ENCODE measurements around the gene MSRB2. TPM values are rescaled to one million over a fixed set of nuclear protein-coding genes. Genes with fewer than 3 reads are reported as not detected.
"Not testable (repeated sequence)": the region's sequence is repeated elsewhere in the genome, so short reads cannot be mapped to it uniquely, and the experiment has no call there.

The MSRB2 gene
- total RNA-seq, 4 donors from 2014 or later = 9.1 to 17.6 (median 13.8) TPM

DNA sequence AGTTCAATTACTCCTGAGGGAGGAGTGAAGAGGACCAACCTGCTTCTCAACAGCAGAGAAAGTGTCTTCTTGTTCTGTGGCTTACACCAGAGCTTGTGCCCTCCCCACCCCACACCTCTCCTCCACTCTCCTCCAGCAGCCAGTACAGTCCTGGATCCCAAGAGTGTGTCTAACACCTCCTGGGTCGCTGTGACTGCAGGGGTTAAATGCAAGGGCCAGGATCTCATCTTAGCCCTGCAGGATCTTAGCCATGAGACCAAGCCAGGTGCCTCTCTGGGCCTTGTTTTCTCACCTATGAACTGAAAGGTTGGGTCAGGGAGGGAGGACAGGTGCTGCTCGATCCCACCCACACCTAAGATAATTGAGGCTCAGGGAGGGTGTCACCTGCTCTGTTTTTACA, 34.5 kb upstream of the MSRB2 start:
- no peak for DNase-seq
- TF ChIP-seq, protein P1, sequence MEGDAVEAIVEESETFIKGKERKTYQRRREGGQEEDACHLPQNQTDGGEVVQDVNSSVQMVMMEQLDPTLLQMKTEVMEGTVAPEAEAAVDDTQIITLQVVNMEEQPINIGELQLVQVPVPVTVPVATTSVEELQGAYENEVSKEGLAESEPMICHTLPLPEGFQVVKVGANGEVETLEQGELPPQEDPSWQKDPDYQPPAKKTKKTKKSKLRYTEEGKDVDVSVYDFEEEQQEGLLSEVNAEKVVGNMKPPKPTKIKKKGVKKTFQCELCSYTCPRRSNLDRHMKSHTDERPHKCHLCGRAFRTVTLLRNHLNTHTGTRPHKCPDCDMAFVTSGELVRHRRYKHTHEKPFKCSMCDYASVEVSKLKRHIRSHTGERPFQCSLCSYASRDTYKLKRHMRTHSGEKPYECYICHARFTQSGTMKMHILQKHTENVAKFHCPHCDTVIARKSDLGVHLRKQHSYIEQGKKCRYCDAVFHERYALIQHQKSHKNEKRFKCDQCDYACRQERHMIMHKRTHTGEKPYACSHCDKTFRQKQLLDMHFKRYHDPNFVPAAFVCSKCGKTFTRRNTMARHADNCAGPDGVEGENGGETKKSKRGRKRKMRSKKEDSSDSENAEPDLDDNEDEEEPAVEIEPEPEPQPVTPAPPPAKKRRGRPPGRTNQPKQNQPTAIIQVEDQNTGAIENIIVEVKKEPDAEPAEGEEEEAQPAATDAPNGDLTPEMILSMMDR (IDR thresholded peaks at IDR 0.05) = no peak
- TF ChIP-seq POLR2A (IDR thresholded peaks at IDR 0.05) = no peak
- H3K27ac ChIP-seq = no peak overlapping the region

DNA sequence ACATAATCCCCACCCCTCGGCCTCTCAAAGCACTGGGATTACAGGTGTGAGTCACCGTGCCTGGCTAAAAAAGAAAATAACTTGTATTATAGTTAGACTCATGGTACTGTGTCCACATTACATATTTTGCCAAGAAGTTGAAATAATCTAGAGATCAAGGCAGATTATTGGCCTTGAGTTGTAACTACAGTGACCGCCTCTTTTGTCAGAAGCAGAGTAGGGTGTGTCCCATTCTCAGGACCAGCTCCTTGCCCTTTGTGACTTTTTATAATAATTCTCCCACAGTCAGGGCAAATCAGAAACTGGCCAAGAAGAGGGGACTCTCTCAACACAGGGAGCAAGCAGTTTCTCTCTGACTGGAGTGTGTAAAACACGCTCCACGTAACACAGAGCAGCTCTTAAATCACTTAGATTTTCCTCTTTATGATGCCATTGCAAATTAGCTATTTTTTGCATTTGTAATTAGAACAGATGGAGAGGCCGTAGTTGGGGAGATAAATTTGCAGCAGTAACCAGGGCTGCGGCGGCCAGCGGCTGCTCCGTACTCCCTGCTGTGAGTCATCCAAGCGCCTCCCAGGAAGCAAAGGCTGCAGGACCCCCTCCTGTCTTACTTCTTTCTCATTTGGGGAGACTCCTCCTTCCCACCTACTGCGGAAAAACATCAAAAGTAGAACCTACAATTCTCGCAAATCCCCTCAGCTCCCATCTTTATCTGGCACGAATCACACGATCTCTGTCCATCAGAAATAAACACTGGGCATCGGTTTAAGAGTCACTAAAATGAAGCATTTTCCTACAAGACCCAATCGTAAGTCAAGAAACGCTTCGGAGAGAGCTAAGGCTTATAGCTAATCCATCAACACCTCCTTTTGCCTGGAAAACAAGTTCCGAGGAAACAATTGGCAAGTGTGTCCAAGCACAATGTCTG, 32.1 kb upstream of the MSRB2 start:
- TF ChIP-seq POLR2A (IDR thresholded peaks at IDR 0.05) = no peak
- TF ChIP-seq, protein P1 (IDR thresholded peaks at IDR 0.05) = no peak
- Histone ChIP-seq H3K36me3 (no peaks in the 10 kb centered on the region), H3K4me1 (peaks cover 0 to 14% (median 0%) of the 10 kb centered on the region in 4 donors), H3K4me3 (no peak overlapping the region), H3K27ac (no peak overlapping the region), H3K27me3 (no peaks in the 10 kb centered on the region), H3K9me3 (no peaks in the 10 kb centered on the region)
- no peak for DNase-seq

More for the DNA sequence above, 34.5 kb upstream of the MSRB2 start:
- H3K9me3 ChIP-seq = no peaks in the 10 kb centered on the region
- H3K4me1 ChIP-seq = peaks cover 0 to 12% (median 0%) of the 10 kb centered on the region in 4 donors
- H3K36me3 ChIP-seq = no peaks in the 10 kb centered on the region
- no peak overlapping the region for H3K4me3 ChIP-seq
- no peaks in the 10 kb centered on the region for H3K27me3 ChIP-seq

DNA sequence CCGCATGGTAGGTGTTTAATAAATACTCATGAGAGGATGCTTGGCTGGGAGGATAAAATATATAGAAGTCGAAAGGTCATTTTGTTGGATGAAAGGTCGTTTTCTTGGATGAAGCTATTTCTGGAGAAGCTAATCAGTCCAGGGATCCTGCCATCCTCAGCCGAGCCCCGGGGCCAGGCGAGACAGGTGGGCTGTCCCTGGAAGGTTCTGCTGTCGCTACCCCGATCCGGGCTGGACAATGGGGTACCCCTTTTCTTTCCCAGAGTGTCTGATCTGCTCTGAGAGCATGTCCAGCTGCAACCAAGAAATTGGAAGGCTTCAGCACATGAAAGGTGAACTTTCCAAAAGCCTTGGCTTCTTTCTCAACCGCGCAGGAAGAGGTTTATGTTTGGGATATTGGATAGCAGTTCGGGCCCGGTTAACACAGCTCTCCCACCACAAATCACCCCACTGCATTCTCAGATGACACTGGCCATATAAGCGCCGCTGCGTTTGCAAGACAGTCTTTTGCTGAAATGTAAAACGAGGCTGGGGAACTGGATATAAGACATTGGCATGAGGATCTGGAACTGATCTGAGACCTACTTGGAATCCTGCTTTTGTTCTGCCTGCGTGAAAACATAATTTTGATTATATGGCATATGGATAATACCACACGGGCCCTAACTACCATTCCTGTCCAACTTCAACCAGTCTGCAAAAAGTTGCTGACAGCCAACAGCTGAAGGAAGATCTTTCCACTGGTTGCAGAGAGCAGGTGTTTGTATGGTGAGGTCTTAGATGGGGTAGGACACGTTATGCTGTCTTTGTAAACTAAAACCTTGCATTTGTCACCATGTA, 31.2 kb upstream of the MSRB2 start:
- Histone ChIP-seq H3K9me3 (no peaks in the 10 kb centered on the region), H3K27ac (no peak overlapping the region), H3K4me1 (peaks cover 0 to 14% (median 0%) of the 10 kb centered on the region in 4 donors), H3K36me3 (no peaks in the 10 kb centered on the region), H3K4me3 (no peak overlapping the region), H3K27me3 (no peaks in the 10 kb centered on the region)
- TF ChIP-seq POLR2A (IDR thresholded peaks at IDR 0.05) = no peak
- TF ChIP-seq, protein P1 (IDR thresholded peaks at IDR 0.05) = no peak
- DNase-seq = no peak

DNA sequence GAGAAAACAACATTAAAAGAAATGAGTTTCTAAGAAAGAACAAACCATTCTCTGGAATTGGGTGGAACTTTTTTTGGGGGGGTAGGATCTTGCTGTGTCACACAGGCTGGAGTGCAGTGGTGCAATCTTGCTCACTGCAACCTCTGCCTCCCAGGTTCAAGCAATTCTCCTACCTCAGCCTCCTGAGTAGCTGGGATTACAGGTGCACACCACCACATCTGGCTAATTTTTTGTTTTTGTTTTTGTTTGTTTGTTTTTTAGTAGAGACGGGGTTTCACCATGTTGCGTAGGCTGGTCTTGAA, 30.6 kb upstream of the MSRB2 start:
- DNase-seq, H3K4me3 ChIP-seq, H3K27me3 ChIP-seq, H3K9me3 ChIP-seq, H3K36me3 ChIP-seq: not testable (repeated sequence)
- peak overlapping the region in 1 of 4 donors; percentile 46 for H3K27ac ChIP-seq
- H3K4me1 ChIP-seq = peaks cover 0 to 14% (median 0%) of the 10 kb centered on the region in 4 donors

DNA sequence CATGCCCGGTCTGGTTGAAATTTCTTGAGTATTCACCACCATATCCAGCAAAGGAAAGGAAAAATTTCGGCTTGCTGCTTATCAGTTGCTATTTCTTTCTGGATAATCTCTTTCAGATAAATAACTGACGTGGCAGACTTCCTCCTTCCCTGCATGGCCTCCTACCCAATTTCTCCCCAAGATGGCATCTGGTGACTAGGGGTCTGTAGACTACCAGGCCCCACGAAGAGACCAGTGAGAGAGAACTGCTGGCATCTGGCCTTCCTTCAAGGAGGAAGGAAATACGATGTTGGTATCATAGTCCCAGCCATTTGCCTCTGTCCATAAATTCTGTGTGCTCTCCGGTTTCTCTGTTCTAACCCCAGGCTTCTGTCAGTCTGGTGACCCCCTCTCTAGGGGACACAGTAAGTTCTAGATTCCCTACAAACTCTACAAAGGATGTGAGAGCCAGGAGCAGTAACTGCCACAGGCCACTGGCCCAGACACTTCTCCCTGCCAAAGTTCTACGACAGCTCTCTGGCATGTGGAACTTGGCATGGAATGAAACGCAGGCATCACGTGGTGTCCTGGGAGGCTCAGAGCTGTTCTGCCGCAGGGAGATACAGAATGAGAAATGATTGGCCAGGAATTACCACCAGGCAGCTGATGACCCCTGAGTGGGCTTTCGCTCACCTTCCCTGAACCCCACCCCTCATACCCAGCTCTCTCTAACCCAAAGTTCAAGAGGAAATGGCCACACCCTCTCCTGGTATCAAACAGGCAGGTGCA, 30.0 kb upstream of the MSRB2 start:
- H3K4me1 ChIP-seq = peaks cover 0 to 14% (median 0%) of the 10 kb centered on the region in 4 donors
- TF ChIP-seq POLR2A (IDR thresholded peaks at IDR 0.05) = no peak
- TF ChIP-seq, protein P1 (IDR thresholded peaks at IDR 0.05) = no peak
- H3K27ac ChIP-seq = peak overlapping the region in 2 of 4 donors; percentile 40 to 46
- no peaks in the 10 kb centered on the region for H3K27me3 ChIP-seq
- peak in 2 of 3 donors; percentile 74 to 81 for DNase-seq
- no peaks in the 10 kb centered on the region for H3K36me3 ChIP-seq
- no peak overlapping the region for H3K4me3 ChIP-seq
- no peaks in the 10 kb centered on the region for H3K9me3 ChIP-seq

All from Peyer's patch (tissue), 4 donors.